Choroid plexus epithelial cell (primary cell): ENCODE data around the gene RASGRF1.

Experiments used
- DNase-seq: peaks from one replicate; pipeline ENCODE4 v3.0.0-alpha.2; 2010; ENCODE audit warnings: low read depth
- H3K4me3 ChIP-seq: 2 replicates; pipeline ENCODE4 v1.5.1; 2011; ENCODE audit warnings: low read depth, mild to moderate bottlenecking, control low read depth, low read length, moderate library complexity
- CTCF ChIP-seq: conservative IDR thresholded peaks from 2 replicates; pipeline ENCODE4 v1.5.1; 2011; ENCODE audit warnings: low read depth, mild to moderate bottlenecking, control low read depth, inconsistent platforms, low read length, moderate library complexity

The RASGRF1 gene

GRCh38 chr15:78923480-78924360 is 166.9 kb downstream of the RASGRF1 start:
- no peak for DNase-seq
- no peak overlapping the region for H3K4me3 ChIP-seq
- no peak for TF ChIP-seq CTCF

GRCh38 chr15:78923015-78923414 is 167.6 kb downstream of the RASGRF1 start:
- TF ChIP-seq CTCF: no peak
- no peak for DNase-seq
- no peak overlapping the region for H3K4me3 ChIP-seq

DNA sequence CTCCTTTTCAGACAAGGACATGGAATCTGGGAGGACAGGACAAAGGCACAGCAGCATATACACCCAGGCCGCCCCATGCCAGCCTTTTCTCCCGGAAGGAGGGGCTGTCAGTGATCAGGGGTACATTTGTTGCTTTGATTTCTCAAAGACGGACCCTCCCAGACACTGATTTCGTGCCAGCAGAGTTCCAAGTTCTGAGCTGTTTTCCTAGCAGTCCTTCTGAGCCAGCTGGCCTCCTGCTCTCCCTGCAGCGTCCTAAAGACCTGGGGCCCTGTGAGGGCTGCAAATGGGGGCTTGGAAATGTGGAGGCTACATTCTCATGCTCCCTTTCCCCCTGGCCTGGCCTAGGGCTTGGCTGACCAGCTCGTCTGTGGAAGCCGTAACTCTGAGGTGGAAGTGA is 168.1 kb downstream of the RASGRF1 start:
- no peak for DNase-seq
- no peak for TF ChIP-seq CTCF

GRCh38 chr15:78921940-78922339 is 168.6 kb downstream of the RASGRF1 start:
- no peak for DNase-seq
- no peak for TF ChIP-seq CTCF
- H3K4me3 ChIP-seq: no peak overlapping the region

More for the DNA sequence above, 168.1 kb downstream of the RASGRF1 start:
- H3K4me3 ChIP-seq: no peak overlapping the region

DNA sequence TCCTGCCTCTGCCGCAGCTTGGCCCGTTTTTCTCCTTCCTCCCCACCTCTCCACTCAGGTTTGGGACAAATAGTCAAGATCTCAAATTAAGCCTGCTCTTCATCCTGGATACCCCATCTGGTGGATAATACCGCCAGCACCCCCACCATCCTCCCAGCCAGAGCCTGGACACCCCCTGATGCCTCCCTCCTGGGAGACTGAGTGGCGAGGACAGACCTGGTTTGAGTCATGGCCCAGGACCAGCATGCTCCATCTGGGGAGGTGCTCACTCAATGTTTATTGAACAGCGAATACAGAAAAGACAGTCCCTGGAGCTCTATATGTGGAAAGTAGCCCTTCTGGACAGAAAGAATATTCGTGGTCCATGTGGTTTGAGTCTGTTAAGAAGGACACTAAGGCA is 169.1 kb downstream of the RASGRF1 start:
- H3K4me3 ChIP-seq: no peak overlapping the region
- DNase-seq: no peak
- no peak for TF ChIP-seq CTCF

DNA sequence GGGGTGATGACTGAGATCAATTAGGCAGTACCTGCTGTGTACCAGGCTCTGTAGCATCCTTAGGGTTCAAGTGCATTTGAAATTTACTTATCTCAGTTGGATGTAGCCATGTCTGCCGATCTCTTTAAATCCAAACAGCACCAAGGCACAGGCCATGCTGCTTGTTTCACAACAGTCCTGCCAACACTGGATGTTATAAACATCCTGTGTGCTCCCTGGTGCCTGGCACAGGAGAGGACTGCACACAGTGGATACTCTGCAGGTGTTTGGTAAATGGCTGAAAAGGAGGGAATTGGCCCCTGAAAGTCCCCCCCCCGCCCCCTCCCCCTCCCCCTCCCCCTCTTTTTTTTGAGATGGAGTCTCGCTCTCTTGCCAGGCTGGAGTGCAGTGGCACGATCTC is 172.7 kb downstream of the RASGRF1 start:
- no peak for TF ChIP-seq CTCF
- DNase-seq: no peak
- H3K4me3 ChIP-seq: no peak overlapping the region

DNA sequence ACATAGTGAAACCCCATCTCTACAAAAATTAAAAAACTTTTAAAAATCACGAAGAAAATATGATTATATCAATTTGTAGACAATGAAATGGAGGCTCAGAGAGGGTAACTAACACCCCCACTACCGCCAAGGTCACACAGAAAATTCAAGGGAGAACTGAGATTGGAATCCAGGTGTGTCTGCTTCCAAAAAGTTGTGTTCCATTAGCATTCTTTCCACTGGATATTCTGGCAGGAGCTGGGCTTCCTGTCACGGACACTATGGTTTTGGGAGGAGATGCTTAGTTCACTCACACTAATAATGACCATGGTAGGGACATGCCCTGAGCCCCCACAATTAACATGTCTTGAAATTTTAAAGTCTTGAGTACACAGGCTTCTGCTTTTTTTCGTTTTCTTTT is 174.5 kb downstream of the RASGRF1 start:
- H3K4me3 ChIP-seq: no peak overlapping the region
- TF ChIP-seq CTCF: no peak
- DNase-seq: no peak
